HepG2 (cell line): Measurements from ENCODE around the gene MLYCD. TPM values are rescaled to one million over a fixed set of nuclear protein-coding genes. Genes with fewer than 3 reads are reported as not detected.

Experiments
- AGO1 ChIP-seq: fragments of 200-400 bp; formaldehyde crosslinking; IDR thresholded peaks from 2 replicates; pipeline ENCODE4 v1.6.1; 2017; ENCODE audit warnings: mild to moderate bottlenecking, low read depth, low read length, moderate library complexity; ENCODE audit not compliant: poor library complexity, severe bottlenecking
- ATF1 ChIP-seq: IDR thresholded peaks from 2 replicates; pipeline ENCODE4 v1.6.1; 2016; ENCODE audit warnings: mild to moderate bottlenecking, control low read depth
- CBX5 ChIP-seq: sonication (generic); formaldehyde crosslinking; IDR thresholded peaks from 2 replicates; pipeline ENCODE4 v1.4.0; 2020; ENCODE audit warnings: missing genetic modification reagents, borderline replicate concordance
- CENPT ChIP-seq: sonication (generic); formaldehyde crosslinking; IDR thresholded peaks from 2 replicates; pipeline ENCODE4 v1.8.0; 2022; ENCODE audit warnings: low read depth, mild to moderate bottlenecking, moderate library complexity, missing genetic modification reagents
- CENPX ChIP-seq: sonication (generic); formaldehyde crosslinking; IDR thresholded peaks from 2 replicates; pipeline ENCODE4 v1.9.0; 2021; ENCODE audit warnings: mild to moderate bottlenecking, missing genetic modification reagents, moderate library complexity
- FOSL2 ChIP-seq: sonication (generic); formaldehyde crosslinking; IDR thresholded peaks from 2 replicates; pipeline ENCODE4 v1.4.0; 2020; ENCODE audit warnings: missing genetic modification reagents
- FOXK2 ChIP-seq: fragments of 450-650 bp; IDR thresholded peaks from 2 replicates; pipeline ENCODE4 v1.6.1; 2016
- GTF2F1 ChIP-seq: fragments of 150-350 bp; IDR thresholded peaks from 2 replicates; pipeline ENCODE4 v1.6.1; 2014; ENCODE audit warnings: low read length
- HIVEP1 ChIP-seq: sonication (generic); formaldehyde crosslinking; IDR thresholded peaks from 2 replicates; pipeline ENCODE4 v1.4.0; 2020; ENCODE audit warnings: mild to moderate bottlenecking, missing genetic modification reagents
- HMGA1 ChIP-seq: sonication (generic); formaldehyde crosslinking; conservative IDR thresholded peaks from 2 replicates; pipeline ENCODE4 v1.4.0; 2020; ENCODE audit warnings: missing genetic modification reagents
- KAT2B ChIP-seq: fragments of 150-350 bp; IDR thresholded peaks from 2 replicates; pipeline ENCODE4 v1.6.1; 2014; ENCODE audit warnings: low read depth, low read length, borderline replicate concordance
- MTF2 ChIP-seq: sonication (generic); formaldehyde crosslinking; IDR thresholded peaks from 2 replicates; pipeline ENCODE4 v1.5.0; 2020; ENCODE audit warnings: missing genetic modification reagents, borderline replicate concordance
- POGZ ChIP-seq: sonication (generic); formaldehyde crosslinking; IDR thresholded peaks from 2 replicates; pipeline ENCODE4 v1.4.0; 2020; ENCODE audit warnings: mild to moderate bottlenecking, missing genetic modification reagents
- SRSF9 ChIP-seq: fragments of 200-400 bp; formaldehyde crosslinking; IDR thresholded peaks from 2 replicates; pipeline ENCODE4 v1.6.1; 2018; ENCODE audit warnings: borderline replicate concordance, mild to moderate bottlenecking, low read depth, low read length; ENCODE audit not compliant: insufficient read depth, poor library complexity, severe bottlenecking
- TARDBP ChIP-seq: sonication (generic); formaldehyde crosslinking; IDR thresholded peaks from 2 replicates; pipeline ENCODE4 v1.8.0; 2022; ENCODE audit warnings: mild to moderate bottlenecking, missing genetic modification reagents
- TBX3 ChIP-seq: fragments of 450-650 bp; IDR thresholded peaks from 2 replicates; pipeline ENCODE4 v1.6.1; 2017; ENCODE audit warnings: antibody characterized with exemption, mild to moderate bottlenecking, inconsistent platforms, borderline replicate concordance
- TCF7L2 ChIP-seq: IDR thresholded peaks from 2 replicates; pipeline ENCODE4 v1.6.1; 2011; ENCODE audit warnings: mild to moderate bottlenecking, low read depth, low read length, moderate library complexity
- WIZ ChIP-seq: sonication (generic); formaldehyde crosslinking; IDR thresholded peaks from 2 replicates; pipeline ENCODE4 v1.5.1; 2020; ENCODE audit warnings: mild to moderate bottlenecking, missing genetic modification reagents
- ZBTB42 ChIP-seq: sonication (generic); formaldehyde crosslinking; IDR thresholded peaks from 2 replicates; pipeline ENCODE4 v1.5.0; 2020; ENCODE audit warnings: mild to moderate bottlenecking, missing genetic modification reagents
- ZKSCAN1 ChIP-seq: fragments of 150-350 bp; IDR thresholded peaks from 2 replicates; pipeline ENCODE4 v1.6.1; 2014; ENCODE audit warnings: low read length
- ZMAT3 ChIP-seq: sonication (generic); formaldehyde crosslinking; conservative IDR thresholded peaks from 2 replicates; pipeline ENCODE4 v1.7.0; 2021; ENCODE audit warnings: missing genetic modification reagents
- ZNF225 ChIP-seq: sonication (generic); formaldehyde crosslinking; IDR thresholded peaks from 2 replicates; pipeline ENCODE4 v1.4.0; 2020; ENCODE audit warnings: mild to moderate bottlenecking, missing genetic modification reagents
- ZNF260 ChIP-seq: sonication (generic); formaldehyde crosslinking; IDR thresholded peaks from 2 replicates; pipeline ENCODE4 v1.4.0; 2020; ENCODE audit warnings: missing genetic modification reagents, low read depth, mild to moderate bottlenecking, borderline replicate concordance
- ZNF543 ChIP-seq: sonication (generic); formaldehyde crosslinking; IDR thresholded peaks from 2 replicates; pipeline ENCODE4 v1.4.0; 2020; ENCODE audit warnings: mild to moderate bottlenecking, missing genetic modification reagents
- ZNF780A ChIP-seq: sonication (generic); formaldehyde crosslinking; IDR thresholded peaks from 2 replicates; pipeline ENCODE4 v1.8.0; 2022; ENCODE audit warnings: mild to moderate bottlenecking, missing genetic modification reagents, moderate library complexity
- ZNF790 ChIP-seq: sonication (generic); formaldehyde crosslinking; IDR thresholded peaks from 2 replicates; pipeline ENCODE4 v1.8.0; 2022; ENCODE audit warnings: missing genetic modification reagents, mild to moderate bottlenecking, borderline replicate concordance
- ZNF879 ChIP-seq: sonication (generic); formaldehyde crosslinking; IDR thresholded peaks from 2 replicates; pipeline ENCODE4 v1.8.1; 2023; ENCODE audit warnings: missing genetic modification reagents
- polyA plus RNA-seq, 8 experiments: library from polyadenylated mRNA; depleted of rRNA in 3 of 8; stranded (reverse) in 7 of 8; unstranded in 1 of 8; fragments of >200 nt; fragmentation: Illumina TruSeq in 4 of 8; extraction: Trizol in 4 of 8; gene quantifications; 2 replicates each; pipeline versions ENCODE4 v1.2.1 to v1.2.3, GENCODE V29; 2011 to 2016; ENCODE audit warnings: low read depth in 4 of 8, missing spikeins in 1 of 8, mixed read lengths in 1 of 8; ENCODE audit not compliant: insufficient read depth in 1 of 8
- total RNA-seq, 5 experiments: library from RNA; depleted of rRNA; stranded (reverse); fragments of >200 nt; fragmentation: Illumina TruSeq; extraction: Trizol; gene quantifications; 2 replicates each; pipeline ENCODE4 v1.2.3, GENCODE V29; 2016; ENCODE audit warnings: low read depth in 1 of 5
- TF ChIP-seq, protein P1 (sequence below): IDR thresholded peaks from 2 replicates; pipeline ENCODE4 v1.6.1; 2016; ENCODE audit warnings: missing compliant biosample characterization, missing genetic modification reagents, borderline replicate concordance
- TF ChIP-seq, protein P2 (sequence below): IDR thresholded peaks from 2 replicates; pipeline ENCODE4 v1.6.1; 2018; ENCODE audit warnings: missing genetic modification reagents, mild to moderate bottlenecking, missing compliant biosample characterization

MLYCD gene
- total and polyA plus RNA-seq, 2 of the 13 experiments (the other 11 are each of a cell fraction or from before 2014, with no cell fraction given), result 1.8 to 4.0 TPM

DNA sequence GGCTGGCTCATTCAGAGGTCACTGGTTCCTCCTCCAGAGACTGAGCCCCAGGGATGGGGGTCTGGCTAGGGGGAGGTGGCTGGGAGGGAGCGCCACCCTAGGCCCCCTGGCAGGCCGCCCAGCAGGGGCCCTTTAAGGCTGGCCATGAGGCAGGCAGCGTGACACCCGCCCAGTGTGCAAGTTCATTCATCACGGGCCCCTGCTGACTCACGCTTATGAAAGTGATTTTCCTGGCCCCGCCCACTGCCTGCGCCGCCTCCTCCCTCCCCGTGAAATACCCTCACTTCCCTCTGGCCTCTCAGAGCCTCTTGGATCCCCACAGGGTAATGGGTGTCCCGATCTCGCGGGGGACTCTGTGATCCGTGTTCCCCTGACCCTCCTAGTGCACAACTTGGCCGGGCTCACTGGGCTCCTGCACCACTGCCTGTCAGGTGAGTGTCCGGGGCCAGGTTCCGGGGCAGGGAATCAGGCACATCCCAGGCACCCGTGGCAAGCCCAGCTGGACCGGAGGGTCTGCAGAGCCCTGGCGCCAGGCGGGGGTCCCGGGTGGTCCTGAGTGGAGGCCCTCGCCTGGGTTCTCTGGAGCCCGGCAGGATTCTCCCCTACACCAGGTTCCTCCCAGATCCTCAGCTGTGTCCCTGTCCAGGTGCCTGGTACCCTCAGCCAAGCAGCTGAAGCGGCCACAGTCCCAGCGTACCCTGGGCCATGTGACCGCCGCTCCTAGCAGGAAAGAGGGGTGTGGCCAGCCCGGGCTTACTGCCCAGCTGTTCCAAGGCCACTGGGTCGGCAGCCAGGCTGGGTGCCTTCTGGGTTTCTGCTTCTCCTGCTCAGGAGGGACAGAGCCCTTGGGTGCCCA is 54.3 kb downstream of the MLYCD start, which contains the start of gene OSGIN1 (continued):
- TF ChIP-seq, protein P1, sequence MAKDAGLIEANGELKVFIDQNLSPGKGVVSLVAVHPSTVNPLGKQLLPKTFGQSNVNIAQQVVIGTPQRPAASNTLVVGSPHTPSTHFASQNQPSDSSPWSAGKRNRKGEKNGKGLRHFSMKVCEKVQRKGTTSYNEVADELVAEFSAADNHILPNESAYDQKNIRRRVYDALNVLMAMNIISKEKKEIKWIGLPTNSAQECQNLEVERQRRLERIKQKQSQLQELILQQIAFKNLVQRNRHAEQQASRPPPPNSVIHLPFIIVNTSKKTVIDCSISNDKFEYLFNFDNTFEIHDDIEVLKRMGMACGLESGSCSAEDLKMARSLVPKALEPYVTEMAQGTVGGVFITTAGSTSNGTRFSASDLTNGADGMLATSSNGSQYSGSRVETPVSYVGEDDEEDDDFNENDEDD, result peak; percentile 44; the same call in 1 of the 2 replicates
- TF ChIP-seq ZNF790 (CRISPR knock-in tag) (0 out of 2 replicates have a peak, but pooled peaks have one; percentile 37), SRSF9 (no peak), TCF7L2 (no peak), ATF1 (no peak), ZNF260 (CRISPR knock-in tag) (no peak), MTF2 (CRISPR knock-in tag) (no peak), CBX5 (peak; percentile 38), GTF2F1 (peak; percentile 69; the same call in 1 of the 2 replicates), CENPX (no peak), KAT2B (no peak), TBX3 (peak; percentile 60; the same call in 1 of the 2 replicates), POGZ (CRISPR knock-in tag) (no peak), TARDBP (CRISPR knock-in tag) (peak; percentile 62), ZNF543 (CRISPR knock-in tag) (no peak), ZNF879 (CRISPR knock-in tag) (no peak), ZKSCAN1 (no peak; the same call in 1 of the 2 replicates), CENPT (CRISPR knock-in tag) (no peak), FOSL2 (CRISPR knock-in tag) (peak; percentile 96), FOXK2 (no peak), ZNF780A (no peak; the same call in 1 of the 2 replicates), ZMAT3 (peak; percentile 64; the same call in 1 of the 2 replicates), WIZ (CRISPR knock-in tag) (0 out of 2 replicates have a peak, but pooled peaks have one; percentile 51), ZBTB42 (CRISPR knock-in tag) (0 out of 2 replicates have a peak, but pooled peaks have one; percentile 49), HMGA1 (no peak), HIVEP1 (peak; percentile 65; the same call in 1 of the 2 replicates), AGO1 (peak; percentile 71), ZNF225 (CRISPR knock-in tag) (no peak)
- TF ChIP-seq, protein P2, sequence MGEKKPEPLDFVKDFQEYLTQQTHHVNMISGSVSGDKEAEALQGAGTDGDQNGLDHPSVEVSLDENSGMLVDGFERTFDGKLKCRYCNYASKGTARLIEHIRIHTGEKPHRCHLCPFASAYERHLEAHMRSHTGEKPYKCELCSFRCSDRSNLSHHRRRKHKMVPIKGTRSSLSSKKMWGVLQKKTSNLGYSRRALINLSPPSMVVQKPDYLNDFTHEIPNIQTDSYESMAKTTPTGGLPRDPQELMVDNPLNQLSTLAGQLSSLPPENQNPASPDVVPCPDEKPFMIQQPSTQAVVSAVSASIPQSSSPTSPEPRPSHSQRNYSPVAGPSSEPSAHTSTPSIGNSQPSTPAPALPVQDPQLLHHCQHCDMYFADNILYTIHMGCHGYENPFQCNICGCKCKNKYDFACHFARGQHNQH (CRISPR knock-in tag), result peak; percentile 74
